ENCODE results near the gene PPP6R3.
"Not testable (repeated sequence)": the region's sequence is repeated elsewhere in the genome, so short reads cannot be mapped to it uniquely, and the experiment has no call there.

PPP6R3 gene

GRCh38 chr11:68617925-68618809 lies 157.6 kb downstream of the PPP6R3 start:
- no peak for DNase-seq

- no peak for DNase-seq
Observed at GRCh38 chr11:68621826-68622225, 161.3 kb downstream of the PPP6R3 start.

GRCh38 chr11:68623706-68624105 lies 163.2 kb downstream of the PPP6R3 start:
- DNase-seq: not testable (repeated sequence)

GRCh38 chr11:68625069-68625468 lies 164.5 kb downstream of the PPP6R3 start:
- not testable (repeated sequence) for DNase-seq

GRCh38 chr11:68626236-68626635 lies 165.7 kb downstream of the PPP6R3 start:
- not testable (repeated sequence) for DNase-seq

DNA sequence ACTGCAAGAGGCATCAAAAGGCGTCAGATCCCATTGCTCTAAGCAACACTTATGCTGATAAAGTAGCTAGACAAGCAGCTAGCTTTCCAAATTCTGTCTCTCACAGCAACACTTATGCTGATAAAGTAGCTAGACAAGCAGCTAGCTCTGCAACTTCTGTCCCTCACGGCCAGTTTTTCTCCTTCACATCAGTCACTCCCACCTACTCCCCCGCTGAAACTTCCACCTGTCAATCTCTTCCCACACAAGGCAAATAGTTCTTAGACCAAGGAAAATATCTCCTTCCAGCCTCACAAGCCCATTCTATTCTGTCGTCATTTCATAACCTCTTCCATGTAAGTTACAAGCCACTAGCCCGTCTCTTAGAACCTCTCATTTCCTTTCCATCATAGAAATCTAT lies 168.3 kb downstream of the PPP6R3 start:
- DNase-seq: not testable (repeated sequence)

DNA sequence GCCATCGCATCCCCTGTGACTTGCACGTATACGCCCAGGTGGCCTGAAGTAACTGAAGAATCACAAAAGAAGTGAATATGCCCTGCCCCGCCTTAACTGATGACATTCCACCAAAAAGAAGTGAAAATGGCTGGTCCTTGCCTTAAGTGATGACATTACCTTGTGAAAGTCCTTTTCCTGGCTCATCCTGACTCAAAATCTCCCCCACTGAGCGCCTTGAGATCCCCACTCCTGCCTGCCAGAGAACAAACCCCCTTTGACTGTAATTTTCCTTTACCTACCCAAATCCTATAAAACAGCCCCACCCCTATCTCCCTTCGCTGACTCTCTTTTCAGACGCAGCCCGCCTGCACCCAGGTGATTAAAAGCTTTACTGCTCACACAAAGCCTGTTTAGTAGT lies 171.8 kb downstream of the PPP6R3 start:
- not testable (repeated sequence) for DNase-seq

DNA sequence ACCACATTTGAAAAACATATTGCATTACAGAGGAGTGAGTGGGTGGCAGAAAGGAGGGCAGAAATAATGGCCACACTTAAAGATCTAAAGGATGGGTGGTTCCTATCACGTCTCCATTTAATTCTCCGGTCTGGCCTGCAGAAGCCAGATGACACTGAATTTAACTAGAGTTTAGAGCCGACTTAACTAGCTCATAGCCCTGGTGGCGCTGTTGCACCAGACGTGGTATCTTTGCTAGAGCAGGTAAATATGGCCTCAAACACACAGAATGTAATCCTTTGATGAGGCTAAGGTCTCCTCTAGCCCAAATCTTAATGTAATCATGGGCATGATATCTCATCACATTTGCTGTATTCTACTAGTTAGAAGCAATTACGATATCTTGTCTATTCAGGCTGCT lies 172.2 kb downstream of the PPP6R3 start:
- peak; percentile 18 for DNase-seq

- DNase-seq: not testable (repeated sequence)
Observed at GRCh38 chr11:68634606-68635005, 174.1 kb downstream of the PPP6R3 start.

GRCh38 chr11:68635172-68635571 lies 174.6 kb downstream of the PPP6R3 start:
- DNase-seq: not testable (repeated sequence)

- not testable (repeated sequence) for DNase-seq
Observed at GRCh38 chr11:68635883-68636282, 175.3 kb downstream of the PPP6R3 start.

DNA sequence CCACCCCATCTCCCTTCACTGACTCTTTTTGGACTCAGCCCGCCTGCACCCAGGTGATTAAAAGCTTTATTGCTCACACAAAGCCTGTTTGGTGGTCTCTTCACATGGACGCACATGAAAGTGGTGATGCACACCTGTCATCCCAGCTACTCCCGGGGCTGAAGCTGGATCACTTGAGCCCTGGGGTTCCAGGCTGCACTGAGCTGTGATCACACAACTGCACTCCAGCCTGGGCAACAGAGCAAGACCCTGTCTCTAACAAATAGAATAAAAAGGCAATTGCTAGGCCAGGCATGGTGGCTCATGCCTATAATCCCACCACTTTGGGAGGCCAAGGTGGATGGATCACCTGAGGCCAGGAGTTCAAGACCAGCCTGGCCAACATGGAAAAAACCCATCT lies 178.8 kb downstream of the PPP6R3 start:
- DNase-seq: not testable (repeated sequence)

DNA sequence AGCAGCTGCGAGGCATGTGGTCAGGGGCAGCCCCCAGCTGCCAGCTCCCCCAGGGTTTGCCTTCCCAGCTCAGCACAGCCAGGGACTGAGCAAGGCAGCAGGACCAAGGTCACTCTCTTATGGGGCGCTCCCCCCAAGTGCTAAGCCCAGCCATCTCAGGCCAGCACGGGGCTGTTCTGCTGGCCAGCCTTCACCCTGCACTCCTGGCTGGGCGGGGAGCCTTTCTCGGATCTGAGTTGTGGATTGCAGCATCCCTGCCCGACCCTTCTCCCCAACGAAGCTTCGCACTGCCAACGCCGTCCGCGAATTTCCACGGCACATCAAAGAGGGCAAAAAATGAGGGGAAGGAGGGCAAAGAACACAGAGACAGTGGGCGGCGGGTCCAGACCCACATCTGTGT lies 181.3 kb downstream of the PPP6R3 start:
- DNase-seq: no peak

GRCh38 chr11:68643585-68643984 lies 183.0 kb downstream of the PPP6R3 start:
- no peak for DNase-seq

DNA sequence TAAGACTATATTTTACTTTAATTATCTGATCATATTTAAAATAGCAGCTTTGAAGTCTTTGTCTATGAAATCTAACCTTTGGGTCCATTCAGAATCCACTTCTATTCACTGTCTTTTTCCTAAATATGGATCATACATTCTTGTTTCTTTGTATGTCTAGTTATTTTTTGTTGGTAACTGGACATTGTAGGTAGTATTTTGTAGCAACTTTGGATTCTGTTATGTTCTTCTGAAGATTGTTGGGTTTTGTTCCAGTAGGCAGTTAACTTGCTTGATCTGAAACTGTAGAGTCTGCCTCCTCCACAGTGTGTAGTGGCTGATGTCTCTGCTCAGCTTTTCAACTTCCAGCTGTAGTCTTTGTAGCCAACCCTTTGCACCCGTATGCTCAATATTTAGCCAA lies 186.3 kb downstream of the PPP6R3 start:
- DNase-seq: no peak

- DNase-seq: no peak
Observed at GRCh38 chr11:68649851-68650555, 189.5 kb downstream of the PPP6R3 start.

GRCh38 chr11:68650801-68651200 lies 190.2 kb downstream of the PPP6R3 start:
- no peak for DNase-seq

DNA sequence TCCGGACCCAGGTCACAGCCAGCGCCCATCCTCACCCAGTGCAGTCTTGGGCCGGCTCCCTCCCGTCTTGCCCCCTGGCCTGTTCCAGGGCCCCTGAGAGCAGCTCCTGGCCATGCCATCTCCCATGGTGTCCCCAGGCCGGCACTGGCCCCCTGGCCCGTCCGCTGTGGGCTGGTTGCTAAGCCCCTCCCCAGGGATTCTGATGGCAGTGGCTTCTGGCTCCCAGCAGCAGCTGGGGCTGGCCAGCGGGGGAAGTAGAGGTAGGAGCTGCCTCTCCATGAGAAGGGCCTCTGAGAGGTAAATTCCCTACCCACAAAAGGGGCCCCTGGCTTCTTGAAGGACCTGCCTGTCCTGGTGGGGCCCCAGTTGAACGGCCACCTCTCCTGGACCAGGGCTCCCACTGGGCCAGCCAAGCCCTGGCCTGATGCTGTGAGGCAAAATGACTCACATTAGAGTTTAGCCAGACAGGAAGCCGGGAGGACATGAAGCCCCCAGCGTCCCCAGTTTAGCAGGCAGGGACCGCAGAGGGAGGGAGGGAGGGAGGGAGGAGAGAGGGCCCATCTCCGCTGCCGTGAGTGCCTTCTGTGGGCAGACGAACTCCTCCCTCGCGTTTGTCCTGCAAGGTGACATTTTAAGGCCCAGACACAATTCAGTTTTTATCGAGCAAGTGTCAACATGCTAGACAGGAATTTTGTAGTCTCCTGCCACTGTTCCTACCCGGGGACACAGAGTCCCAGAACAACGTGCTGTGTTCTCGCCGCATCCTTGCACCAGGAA lies 190.8 kb downstream of the PPP6R3 start:
- no peak for DNase-seq

DNA sequence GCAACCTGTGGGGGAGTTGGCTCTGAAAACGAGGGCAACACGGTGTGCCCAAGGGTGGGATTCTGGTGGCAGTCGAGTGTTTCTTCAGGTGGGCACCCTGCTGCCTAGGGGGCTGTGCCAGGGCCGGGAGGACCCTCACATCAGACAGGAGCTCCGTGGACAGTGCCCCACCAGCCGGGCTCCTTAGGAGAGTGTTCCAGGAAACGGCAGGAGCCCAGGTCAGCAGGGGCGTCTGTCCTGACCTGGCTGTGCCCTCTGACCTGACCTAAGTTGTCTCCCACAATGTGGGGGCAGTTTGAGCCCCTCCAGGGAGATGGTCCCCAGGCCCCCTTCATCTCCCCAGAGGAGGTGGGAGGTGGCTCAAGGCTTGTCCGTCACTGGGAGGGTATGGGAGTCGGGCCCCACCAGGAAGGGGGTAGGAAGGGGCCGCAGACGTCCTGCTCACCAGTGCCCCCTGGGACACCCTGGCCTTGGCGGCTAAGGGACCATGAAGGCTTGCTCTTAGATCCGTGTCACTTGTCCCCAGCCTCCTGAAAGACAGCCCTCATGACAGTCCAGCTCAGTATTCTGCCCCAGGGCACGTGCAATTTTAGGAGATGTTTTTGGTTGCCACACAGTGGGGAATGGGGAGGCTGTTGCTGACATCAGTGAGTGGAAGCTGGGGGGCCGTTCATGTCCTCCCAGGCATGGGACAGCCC lies 191.6 kb downstream of the PPP6R3 start:
- DNase-seq: no peak

GRCh38 chr11:68652683-68653156 lies 192.2 kb downstream of the PPP6R3 start:
- no peak for DNase-seq

DNA sequence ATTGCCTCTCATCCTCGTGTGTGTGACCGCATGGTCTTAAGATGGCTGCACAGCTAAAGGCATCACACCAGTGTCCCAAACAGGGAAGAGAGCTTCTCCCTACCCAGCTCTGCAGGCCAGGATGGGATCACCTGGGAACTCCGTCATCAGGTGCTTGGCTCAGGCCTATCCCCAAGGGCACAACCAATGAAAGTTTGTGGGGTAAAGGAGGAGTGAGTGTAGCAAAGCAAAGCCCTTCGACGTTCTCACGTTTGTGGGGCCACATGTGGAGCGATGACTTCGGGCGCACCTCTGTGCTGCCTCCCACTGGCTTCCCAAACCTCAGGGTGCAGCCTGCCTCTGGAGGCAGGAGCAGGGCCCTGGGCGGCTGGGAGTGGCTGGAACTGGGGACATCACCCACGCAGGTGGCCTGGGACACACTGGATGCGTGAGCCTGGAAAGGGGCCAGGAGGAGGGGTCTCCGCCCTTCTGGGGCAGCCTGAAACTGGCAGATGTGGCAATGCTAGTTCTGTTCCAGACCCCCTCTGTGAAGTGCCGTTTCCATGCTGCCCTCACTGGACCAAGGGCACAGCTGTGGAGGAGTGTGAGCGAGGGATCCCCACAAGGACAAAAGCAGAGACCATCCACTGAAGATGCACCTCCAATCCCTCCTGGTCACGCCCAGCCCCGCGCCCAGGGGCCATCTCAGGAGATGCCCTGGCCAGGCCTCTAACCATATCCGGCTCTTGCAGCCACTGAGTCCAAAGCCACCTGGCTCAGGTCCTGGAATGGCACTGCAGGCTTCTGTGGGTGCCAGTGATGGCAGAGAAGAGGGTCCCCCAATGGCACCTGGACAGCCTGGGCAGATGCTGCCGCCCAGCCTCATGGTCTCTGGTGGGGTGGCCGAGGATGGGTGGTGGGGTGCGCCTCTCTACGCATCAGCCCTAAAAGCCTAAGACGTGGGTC lies 193.2 kb downstream of the PPP6R3 start:
- no peak for DNase-seq

Measured in amniotic stem cell (primary cell).